Testis (tissue), 2 donors: ENCODE data around the gene RNF220.

ENCODE experiments used
- POLR2A ChIP-seq: fragments of 450-650 bp; IDR thresholded peaks from one replicate; pipeline ENCODE4 v1.6.1; 2017; ENCODE audit warnings: antibody characterized with exemption, mild to moderate bottlenecking, moderate library complexity
- TF ChIP-seq, protein P1 (sequence below), 3 experiments: fragments of 450-650 bp in 2 of 3; fragments of 200-600 bp in 1 of 3; sonication (generic) in 1 of 3; IDR thresholded peaks; one replicate each; pipeline ENCODE4 v1.5.1; 2016 to 2019; ENCODE audit warnings: antibody characterized with exemption in 3 of 3, mild to moderate bottlenecking in 2 of 3, moderate library complexity in 1 of 3

DNA sequence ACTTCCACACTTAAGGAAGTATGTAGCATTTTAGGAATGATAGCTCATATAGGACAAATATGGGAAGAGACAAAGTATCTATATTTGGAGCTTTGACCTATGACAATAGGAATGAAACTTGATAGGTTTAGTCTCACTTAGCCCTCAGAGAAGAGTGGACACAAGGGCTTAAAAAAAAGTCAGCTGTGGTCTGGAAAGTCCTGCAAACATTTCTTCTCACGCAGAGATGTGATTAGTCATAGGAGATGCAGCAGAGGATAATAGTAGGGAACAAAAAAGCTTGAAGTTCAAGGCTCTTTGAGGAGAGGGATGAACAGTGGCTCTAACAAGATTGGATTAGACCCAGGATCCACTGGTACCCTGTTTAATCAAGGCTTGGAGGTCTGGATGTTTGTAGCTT lies 14.8 kb upstream of the RNF220 start:
- TF ChIP-seq, protein P1, sequence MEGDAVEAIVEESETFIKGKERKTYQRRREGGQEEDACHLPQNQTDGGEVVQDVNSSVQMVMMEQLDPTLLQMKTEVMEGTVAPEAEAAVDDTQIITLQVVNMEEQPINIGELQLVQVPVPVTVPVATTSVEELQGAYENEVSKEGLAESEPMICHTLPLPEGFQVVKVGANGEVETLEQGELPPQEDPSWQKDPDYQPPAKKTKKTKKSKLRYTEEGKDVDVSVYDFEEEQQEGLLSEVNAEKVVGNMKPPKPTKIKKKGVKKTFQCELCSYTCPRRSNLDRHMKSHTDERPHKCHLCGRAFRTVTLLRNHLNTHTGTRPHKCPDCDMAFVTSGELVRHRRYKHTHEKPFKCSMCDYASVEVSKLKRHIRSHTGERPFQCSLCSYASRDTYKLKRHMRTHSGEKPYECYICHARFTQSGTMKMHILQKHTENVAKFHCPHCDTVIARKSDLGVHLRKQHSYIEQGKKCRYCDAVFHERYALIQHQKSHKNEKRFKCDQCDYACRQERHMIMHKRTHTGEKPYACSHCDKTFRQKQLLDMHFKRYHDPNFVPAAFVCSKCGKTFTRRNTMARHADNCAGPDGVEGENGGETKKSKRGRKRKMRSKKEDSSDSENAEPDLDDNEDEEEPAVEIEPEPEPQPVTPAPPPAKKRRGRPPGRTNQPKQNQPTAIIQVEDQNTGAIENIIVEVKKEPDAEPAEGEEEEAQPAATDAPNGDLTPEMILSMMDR (IDR thresholded peaks at IDR 0.05) = no peak
- TF ChIP-seq POLR2A = no peak
